Measurements from ENCODE around the gene AGAP1.

AGAP1 gene

DNA sequence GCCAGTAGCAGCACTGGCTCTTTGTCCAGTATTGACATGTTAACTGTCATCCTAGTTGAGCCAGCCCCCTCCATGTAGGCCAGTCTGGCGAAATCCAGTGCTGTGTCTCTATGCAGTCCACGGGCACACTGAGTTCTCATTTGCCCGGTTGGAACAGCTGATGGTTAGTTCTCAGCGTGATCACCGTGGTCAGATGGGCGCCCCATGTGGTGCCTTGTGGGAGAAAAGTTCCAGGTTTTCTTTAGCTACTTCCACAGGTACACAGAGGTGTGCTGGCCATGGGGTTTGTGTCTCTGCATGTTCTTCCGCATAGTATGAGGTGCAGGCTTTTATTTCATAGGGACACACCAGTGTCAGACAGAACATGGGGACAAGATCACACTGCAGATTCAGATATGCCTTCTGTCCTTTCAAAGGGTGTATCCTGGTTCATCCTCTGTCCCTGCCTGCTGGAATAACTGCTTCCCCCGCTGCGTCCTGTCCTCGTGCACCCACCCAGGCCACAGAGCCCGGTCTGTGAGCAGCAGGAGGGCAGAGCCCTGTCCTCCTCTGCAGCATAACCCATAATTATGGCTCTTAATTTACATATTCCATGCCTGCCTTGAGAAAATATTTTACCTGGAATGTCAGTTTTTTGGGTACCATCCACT lies 340.3 kb downstream of the AGAP1 start:
- DNase-seq: no peak

GRCh38 chr2:235834781-235835180 lies 340.9 kb downstream of the AGAP1 start:
- DNase-seq: no peak

GRCh38 chr2:235835810-235836209 lies 342.0 kb downstream of the AGAP1 start:
- DNase-seq: no peak

GRCh38 chr2:235836491-235836911 lies 342.7 kb downstream of the AGAP1 start:
- no peak for DNase-seq

DNA sequence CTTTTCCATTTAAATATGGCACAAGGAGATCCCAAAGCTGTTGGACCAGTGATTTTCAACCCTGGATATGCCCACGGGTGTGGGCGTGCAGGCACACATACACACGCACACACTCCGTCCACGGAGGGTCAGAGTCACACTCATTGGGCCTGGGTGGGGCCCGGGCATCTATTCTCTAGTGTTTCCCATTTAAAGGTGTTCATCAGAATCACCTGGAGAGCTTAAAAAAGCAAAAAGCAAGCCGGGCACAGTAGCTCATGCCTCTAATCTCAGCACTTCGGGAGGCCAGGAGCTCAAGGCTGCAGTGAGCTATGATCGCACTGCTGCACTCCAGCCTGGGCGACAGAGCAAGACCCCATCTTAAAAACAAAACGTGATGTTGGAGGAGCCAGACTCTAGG lies 345.4 kb downstream of the AGAP1 start:
- DNase-seq: no peak

DNA sequence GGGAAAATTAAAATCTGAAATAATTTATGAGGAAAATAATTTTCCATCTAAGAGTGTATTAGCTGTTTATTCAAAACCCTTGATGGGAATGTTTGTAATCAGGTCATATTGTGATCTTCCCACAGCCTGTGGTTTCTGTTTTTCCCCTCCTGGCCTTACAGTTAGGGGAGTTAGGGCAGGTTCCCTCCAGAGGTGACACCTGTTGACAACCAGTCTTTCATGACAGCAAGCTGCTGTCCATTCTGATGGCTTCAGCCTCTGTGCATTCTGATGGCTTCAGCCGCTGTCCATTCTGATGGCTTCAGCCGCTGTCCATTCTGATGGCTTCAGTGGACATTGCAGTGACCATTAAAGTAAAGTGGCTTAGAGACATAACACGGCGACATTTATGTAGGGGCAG lies 346.1 kb downstream of the AGAP1 start:
- no peak for DNase-seq

- no peak for DNase-seq
These were observed 348.0 kb downstream of the AGAP1 start for GRCh38 chr2:235841863-235842262.

DNA sequence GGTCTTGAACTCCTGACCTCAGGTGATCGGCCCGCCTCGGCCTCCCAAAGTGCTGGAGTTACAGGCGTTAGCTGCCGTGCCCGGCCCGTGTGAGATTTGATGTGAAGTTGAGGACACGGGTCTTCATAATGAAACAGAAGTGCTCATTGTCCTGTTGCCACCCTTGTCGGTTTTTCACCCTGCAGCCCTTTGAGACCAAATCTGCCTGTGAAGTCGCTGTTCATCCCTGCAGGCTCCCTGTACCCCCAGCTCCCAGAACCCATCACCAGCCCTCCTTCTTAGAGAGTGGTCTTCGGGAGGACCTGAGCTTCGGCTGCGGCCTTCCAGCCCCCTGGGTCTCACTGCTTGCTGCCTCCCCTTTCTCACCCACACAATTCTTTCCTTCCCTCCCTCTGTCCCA lies 349.1 kb downstream of the AGAP1 start:
- DNase-seq: no peak

- no peak for DNase-seq
These were observed 349.9 kb downstream of the AGAP1 start for GRCh38 chr2:235843591-235844395.

GRCh38 chr2:235844561-235844960 lies 350.7 kb downstream of the AGAP1 start:
- DNase-seq: no peak

- DNase-seq: no peak
These were observed 351.4 kb downstream of the AGAP1 start for GRCh38 chr2:235845245-235845644.

DNA sequence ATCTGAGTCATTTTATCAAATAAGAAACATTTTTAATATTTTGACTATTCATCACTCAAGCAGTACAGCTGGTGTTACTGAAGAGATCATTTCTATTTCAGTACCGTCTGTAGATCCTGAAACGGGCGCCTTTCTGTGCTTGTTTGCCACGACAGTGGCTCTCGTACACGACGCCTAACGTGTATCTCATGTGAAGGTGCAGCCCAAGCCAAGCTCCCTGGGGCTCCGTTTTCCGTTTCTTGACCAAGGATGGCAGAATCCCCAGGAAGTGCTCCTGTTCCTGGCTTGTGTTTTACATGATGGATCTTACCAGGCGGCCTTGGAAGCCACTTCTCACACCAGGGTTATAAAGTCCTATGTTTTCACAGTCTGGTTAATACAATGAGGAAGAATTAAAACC lies 353.7 kb downstream of the AGAP1 start:
- no peak for DNase-seq

- DNase-seq: no peak
These were observed 354.2 kb downstream of the AGAP1 start for GRCh38 chr2:235848055-235848454.

- no peak for DNase-seq
These were observed 355.1 kb downstream of the AGAP1 start for GRCh38 chr2:235848946-235849345.

DNA sequence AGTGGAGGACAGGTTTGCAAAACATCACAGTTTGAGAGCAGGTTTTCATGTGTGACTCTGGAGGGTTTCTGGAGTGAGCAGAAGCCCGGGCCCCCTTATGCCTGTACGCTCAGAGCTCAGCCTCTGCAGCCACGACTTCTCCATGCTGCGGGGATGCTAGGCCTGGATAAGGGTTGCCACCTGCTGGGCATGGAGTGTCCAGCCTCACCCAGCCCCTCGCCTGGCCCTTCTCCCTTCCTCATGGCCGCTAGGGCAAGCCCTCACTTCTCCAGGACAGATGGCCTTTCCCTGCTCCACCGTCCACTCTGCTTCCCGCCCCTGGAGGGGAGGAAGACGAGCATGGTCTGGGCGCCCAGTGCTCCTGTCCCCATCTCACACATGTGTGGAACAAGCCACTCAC lies 355.6 kb downstream of the AGAP1 start:
- no peak for DNase-seq

DNA sequence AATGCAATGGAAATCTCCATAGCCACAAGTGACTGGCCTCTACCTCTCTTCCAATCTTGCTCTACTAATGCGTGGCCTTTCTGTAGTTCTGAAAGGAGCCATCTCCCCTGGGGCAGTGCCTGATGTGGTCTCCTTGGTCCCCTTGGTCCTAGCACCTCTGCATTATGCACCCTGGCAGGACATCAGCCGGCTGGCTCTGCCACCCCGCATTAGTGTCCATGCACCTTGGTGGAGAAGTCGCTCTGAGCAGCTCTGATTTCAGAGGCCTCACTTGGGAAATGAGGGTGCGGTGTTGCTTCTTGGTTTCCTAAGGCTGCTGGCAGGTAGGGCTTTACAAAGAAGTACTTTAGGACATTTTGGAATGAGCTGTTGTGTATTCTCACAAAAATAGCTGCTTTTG lies 356.4 kb downstream of the AGAP1 start:
- DNase-seq: no peak

- no peak for DNase-seq
These were observed 357.1 kb downstream of the AGAP1 start for GRCh38 chr2:235850771-235851551.

GRCh38 chr2:235851828-235852525 lies 358.1 kb downstream of the AGAP1 start:
- DNase-seq: no peak

DNA sequence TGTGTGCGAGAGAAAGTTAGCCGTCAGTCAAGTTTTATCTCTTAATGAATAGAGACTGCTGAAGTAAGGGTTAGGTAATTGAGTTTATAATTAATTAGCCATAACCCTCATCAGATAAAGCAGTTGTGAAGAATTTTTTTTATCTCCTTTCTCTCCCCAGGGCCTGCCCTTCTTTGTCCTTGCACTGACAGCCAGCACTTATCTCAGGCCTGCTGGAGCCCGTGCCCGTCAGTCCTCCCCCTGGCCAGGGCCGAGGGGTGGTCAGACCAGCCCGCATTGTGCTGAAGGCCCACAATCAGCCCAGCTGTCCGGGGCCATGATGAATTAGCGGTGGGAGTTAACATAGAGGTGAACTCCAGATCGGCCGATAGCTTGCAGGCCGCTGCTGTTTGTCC lies 358.7 kb downstream of the AGAP1 start:
- DNase-seq: no peak

DNA sequence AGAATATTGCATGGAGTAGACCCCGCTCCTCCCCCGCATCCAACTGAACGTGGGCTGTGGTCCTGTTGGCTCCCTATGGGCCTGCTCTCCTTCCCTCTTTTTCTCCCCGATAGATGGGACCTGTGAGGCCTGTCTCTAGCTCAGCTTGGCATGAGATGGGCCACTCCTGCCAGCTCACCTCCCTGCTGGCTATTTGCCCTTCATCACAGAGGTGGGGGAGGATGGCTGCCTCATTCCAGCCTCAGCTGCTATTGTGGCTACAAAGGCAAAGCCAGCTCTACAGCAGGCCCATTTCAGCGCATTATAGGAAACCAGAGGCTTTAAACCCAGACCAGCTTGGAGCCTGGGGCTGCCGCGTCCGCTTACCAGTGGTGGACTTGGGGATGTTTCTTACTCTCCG lies 360.4 kb downstream of the AGAP1 start:
- no peak for DNase-seq

- no peak for DNase-seq
These were observed 361.2 kb downstream of the AGAP1 start for GRCh38 chr2:235855011-235855410.

DNA sequence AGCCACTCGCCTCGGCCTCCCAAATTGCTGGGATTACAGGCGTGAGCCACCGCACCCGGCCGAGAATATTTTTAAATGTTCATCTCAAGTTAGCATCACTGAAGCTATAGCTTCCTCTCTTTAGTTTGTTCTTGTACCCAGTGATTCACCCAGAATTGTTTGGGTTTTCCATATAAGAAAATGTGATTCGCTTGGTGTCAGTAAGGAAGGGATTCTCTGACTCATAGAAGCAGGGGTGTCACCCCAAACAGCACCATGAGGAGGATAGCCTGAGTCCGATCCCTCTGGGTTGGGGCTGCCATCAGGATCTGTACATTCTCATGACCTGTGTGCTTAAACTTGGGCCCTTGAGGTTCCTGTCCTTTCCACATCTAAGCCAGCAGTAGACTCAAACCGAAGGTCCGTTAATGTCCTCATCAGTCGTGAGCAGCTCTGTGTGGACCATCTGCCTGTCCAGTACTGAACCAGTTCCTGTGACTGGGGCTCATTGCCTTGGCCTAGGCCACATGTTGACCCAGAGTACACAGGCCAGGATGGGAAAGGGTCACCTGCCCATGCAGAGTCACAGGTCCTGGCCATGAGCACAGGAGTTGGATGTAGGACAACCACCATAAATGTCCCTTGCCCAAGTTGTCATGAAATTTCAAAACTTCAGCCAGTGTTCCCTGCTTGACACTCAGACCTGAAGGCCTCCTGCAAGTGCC lies 362.5 kb downstream of the AGAP1 start:
- no peak for DNase-seq

DNA sequence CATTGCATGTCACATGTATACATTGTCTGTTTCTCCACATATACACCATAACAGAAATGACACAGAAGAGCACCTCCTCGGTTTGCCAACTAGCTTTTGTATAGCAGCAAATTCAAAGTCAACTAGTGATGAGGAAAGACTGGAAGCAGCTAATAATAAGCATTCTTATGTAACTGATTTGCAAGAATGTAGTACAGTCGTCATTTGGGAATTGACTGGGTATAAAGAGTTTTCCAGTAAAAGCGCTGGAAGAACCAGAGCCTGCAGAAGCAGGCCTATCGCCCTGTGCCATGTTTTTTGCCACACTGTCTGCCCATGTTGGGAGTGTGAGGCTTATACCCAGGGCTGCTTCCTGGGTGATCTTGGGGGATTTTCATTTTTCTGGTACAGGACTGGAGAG lies 363.8 kb downstream of the AGAP1 start:
- no peak for DNase-seq
